AG20443 (cell line): ENCODE results near the gene NLRP3.
"Not testable (repeated sequence)": the region's sequence is repeated elsewhere in the genome, so short reads cannot be mapped to it uniquely, and the experiment has no call there.

Source experiments
- DNase-seq: peaks from one replicate; pipeline ENCODE4 v3.0.0; 2012; ENCODE audit warnings: low spot score, mixed read lengths

NLRP3 gene

GRCh38 chr1:247469141-247469535 lies 53.2 kb downstream of the NLRP3 start:
- no peak for DNase-seq

GRCh38 chr1:247470942-247471429 lies 55.0 kb downstream of the NLRP3 start:
- DNase-seq = not testable (repeated sequence)

- DNase-seq = no peak
Observed at GRCh38 chr1:247471445-247472016, 55.6 kb downstream of the NLRP3 start.

GRCh38 chr1:247472035-247472434 lies 56.1 kb downstream of the NLRP3 start:
- DNase-seq = no peak

GRCh38 chr1:247474367-247474766 lies 58.4 kb downstream of the NLRP3 start:
- DNase-seq = no peak

- no peak for DNase-seq
Observed at GRCh38 chr1:247475793-247476192, 59.8 kb downstream of the NLRP3 start.

GRCh38 chr1:247476328-247477058 lies 60.5 kb downstream of the NLRP3 start:
- DNase-seq = not testable (repeated sequence)

- no peak for DNase-seq
Observed at GRCh38 chr1:247482747-247483146, 66.8 kb downstream of the NLRP3 start.

GRCh38 chr1:247487057-247487456 lies 71.1 kb downstream of the NLRP3 start:
- DNase-seq = peak; percentile 52

- DNase-seq = no peak
Observed at GRCh38 chr1:247491328-247491727, 75.4 kb downstream of the NLRP3 start.

GRCh38 chr1:247493106-247493505 lies 77.1 kb downstream of the NLRP3 start:
- DNase-seq = no peak

GRCh38 chr1:247494767-247495166 lies 78.8 kb downstream of the NLRP3 start:
- no peak for DNase-seq

GRCh38 chr1:247496581-247497285 lies 80.8 kb downstream of the NLRP3 start:
- DNase-seq = no peak
